Activated T-cell treated with anti-CD3 and anti-CD28 coated beads for 24 hours (primary cell): ENCODE results near the gene MYO5B.

Source experiments
- DNase-seq: peaks from one replicate; pipeline ENCODE4 v3.0.0-alpha.2; 2020; ENCODE audit warnings: low read depth

The MYO5B gene

DNA sequence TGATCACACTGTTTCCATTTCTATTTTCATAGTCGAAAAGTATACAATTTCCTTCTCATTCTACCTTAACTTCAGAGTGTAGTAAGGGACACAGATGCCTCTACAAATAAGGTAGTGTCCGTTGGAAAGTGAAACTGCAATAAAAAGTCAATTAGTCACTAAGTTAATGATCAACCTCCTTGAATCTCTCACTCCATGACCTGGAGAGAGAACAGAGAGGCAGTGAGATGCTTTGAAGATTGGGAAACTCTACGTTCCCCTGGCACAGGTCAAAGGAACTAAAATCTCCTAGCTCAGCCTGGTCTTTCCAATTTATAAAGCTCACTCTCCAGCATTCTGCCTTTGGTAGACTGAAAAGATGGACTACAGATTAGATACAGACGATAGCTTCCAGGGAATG lies 227.8 kb downstream of the MYO5B start:
- no peak for DNase-seq

DNA sequence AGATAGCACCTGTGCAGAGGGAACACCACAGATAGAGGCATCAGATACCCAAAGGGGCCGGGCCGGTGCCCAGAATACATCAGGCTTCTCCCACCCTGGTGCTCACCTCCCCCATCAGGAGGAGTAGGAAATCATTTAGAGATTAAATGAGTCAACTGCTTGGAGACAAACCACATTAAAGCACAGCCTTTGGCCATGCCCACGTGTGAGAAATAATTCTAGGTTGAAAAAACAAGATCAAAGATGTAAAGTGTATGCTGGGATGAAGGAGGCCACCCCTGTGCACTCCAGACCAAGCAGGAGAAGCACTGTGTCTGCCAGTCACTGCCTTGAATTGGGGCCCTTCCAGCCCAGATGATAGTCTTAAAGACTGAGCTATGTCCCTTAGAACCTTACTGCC lies 228.9 kb downstream of the MYO5B start:
- no peak for DNase-seq

DNA sequence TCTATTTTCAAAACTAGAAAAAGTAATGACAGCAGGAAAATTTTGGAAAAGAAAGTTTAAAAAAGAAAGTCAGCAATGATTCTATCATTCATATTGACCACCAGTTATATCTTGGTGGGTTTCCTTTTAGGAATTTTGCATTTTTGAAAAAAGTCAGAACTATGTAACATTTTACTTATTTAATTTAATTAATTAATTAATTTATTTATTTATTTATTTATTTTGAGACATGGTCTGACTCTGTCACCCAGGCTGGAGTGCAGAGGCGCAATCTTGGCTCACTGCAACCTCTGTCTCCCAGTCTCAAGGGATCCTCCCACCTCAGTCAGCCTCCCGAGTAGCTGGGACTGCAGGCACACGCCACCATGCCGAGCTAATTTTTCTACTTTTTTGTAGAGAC lies 231.7 kb downstream of the MYO5B start:
- no peak for DNase-seq

DNA sequence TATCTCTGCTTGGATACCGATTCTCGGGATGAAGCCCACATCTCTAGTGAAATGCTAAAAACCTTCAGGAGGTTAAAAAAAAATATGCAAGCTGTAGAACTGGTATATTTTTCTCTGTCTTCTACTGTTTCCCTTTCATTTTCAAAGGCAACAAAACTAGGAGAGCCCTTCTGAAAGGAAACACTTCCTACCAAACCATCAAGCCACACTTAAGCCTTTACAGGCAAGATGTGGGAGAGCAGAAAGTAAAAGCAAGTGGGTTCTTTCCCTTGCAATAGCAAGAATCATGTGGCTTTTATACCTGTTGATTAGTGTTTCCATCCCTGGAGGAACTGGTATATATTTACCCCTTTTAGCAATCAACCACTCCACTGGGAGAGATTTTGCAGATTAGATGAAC lies 233.7 kb downstream of the MYO5B start:
- DNase-seq, result no peak

DNA sequence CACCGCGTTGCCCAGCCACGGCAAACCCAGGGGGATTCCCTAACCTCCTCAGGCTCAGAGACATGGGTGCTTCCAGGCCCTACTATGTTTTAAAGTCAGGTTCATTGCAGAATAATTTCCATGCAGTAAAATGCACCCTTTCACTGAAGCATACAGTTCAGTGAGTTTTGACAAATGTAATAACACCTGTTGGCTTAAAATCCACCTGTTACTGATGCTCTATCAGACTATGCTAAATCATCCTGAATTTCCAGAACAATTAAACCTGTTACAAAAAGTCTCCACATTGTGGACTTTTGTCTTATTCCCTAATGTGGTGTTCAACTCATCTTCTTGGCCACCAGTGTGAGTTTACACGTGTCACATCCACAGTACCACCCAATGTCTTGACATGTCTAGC lies 234.6 kb downstream of the MYO5B start:
- DNase-seq, result no peak

DNA sequence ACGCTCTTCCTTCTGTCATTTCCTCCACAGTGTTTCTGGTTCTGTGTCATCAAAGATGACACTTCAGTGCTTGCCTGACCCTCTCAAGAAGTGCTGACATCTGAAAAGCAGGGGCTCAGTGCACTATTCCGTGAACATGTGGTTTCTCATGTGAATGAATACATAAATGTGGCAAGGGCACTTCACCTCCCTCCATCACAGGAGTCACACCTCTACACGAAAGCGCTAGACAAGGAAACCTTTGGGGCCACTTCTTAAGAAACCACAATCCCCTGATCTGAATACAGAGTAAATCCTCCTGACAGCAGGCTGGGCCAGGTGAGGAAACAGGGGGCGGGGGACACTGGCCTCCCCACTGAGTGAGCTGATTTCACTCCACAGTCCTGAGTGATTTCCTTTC lies 235.8 kb downstream of the MYO5B start:
- DNase-seq, result no peak

DNA sequence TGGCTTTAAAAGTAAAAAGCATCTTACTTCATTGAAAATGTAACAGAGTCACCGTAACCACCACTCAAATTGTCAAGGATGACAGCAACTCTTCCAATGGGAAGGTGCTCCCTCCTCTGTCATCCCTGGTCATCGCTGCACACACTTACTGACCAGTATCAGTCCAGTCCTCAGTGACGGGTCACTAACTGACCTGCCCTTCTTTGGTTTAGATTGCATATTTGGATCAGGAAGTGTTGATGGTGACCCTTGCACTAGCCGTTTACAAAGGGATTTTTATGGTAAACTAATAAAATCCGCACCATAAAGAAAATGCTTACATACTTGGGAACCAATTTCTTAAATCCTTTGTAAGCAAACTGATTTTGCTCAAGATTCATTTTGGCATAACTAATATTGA lies 239.7 kb downstream of the MYO5B start:
- DNase-seq, result no peak

DNA sequence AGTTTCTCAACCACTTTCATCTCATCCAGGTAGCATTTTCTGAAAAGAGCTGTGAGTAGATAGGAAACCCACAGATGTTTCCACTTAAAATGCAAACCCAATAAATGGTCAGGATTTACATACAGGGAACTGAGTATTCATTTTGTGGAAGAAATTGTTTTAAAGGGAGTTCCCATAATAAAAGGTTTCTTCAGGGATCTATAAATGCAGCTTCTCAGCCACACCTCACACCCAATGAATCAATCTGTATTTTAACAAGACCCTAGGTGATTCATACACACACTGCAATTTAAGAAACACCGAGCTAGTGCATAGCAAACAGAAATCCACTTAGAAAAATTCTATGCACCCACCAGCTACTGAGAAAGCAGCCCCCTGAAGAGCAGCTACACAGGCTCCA lies 241.6 kb downstream of the MYO5B start:
- no peak for DNase-seq

DNA sequence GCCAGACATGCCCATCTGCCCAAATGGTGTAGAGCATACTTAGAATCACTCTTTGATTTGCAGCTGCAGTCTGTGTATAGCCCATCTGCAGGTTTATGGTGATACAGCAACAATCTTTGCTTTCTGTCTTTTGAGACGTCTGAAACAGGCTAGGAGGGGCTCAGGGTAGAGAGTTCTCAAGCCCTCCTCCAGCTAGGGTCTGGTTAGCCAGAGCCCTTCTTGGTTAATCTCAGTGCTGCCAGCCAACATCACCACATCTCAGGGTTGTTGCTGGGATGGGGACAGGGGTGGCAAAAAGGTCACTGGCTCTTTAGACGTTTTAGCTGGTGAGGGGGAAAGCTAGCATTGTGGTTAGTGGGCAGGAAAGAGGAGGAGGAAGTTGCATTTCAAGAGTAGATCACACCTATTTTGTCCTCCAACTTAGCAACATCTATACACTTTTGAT lies 245.0 kb downstream of the MYO5B start:
- no peak for DNase-seq

DNA sequence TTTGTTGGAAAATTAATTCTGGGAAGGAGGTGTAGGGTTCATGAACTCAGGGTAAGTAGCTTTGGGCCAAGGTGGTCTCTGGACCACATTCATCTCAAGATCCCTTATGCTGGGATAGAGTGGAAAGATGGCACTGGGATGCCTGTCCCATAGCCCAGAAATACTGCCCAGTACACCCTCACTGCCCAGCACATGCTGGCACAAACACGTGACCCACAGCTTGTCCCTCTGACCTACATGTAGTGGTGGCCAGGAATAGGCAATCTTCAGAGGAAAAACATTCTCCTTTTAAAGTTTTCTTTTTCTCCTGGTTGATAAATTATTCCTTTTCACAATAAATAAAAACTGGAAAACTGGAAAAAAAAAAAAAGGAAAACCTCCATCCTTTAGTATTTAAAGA lies 246.0 kb downstream of the MYO5B start:
- no peak for DNase-seq

DNA sequence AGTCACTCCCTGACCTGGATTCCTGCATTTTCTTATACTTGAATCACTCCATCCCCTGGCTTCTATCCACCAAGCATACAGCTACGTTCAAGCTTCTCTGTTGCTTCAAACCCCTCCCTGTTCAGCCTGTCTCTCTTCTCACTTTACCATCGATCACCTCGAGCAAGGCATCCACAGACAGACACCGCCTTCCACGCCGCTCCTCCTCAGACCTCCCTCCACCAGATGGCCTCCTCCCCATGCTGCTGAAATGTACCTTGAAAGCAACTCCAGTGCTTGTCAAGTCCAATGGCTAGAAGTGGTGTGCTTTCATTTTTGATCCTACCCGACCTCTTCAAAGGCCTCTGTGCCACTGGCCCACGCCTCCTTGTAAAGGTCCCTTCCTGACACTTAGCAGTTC lies 250.3 kb downstream of the MYO5B start:
- DNase-seq, result no peak

DNA sequence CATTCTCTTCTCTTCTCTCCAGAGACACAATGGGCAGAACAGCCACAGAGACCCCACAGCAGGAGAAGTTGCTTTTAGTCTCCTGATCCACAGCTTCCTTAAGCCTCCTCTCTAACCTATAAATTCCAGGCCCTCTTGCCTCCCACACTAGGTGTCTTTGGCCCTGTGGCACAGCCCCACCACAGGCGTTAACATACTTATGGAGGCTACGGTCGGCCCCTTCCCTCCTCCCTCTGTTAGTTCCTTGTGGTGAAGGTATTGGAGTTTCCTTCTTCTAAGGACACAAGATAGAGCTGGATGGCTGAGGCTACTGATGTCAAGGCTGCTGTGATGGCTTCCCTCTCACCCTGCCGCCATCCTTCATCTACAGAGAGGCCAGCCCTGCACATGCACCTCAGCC lies 258.1 kb downstream of the MYO5B start:
- no peak for DNase-seq

DNA sequence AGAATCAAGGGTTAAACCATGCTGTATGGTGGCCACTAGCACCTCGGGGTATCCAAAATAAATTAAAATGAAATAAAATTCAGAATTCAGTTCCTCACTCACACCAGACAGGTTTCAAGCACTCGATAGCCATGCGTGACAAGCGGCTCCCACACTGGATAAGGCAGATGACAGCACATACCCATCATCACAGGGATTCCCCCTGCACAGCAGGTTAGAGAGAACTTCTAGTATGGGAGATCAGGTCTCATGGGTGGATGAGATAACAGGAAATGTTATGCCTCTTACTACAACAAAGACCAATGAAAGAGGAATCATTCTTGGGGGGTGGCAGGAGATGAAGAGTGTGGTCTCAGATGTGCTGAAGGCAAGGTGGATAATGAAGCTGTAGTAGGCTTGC lies 259.7 kb downstream of the MYO5B start:
- no peak for DNase-seq

DNA sequence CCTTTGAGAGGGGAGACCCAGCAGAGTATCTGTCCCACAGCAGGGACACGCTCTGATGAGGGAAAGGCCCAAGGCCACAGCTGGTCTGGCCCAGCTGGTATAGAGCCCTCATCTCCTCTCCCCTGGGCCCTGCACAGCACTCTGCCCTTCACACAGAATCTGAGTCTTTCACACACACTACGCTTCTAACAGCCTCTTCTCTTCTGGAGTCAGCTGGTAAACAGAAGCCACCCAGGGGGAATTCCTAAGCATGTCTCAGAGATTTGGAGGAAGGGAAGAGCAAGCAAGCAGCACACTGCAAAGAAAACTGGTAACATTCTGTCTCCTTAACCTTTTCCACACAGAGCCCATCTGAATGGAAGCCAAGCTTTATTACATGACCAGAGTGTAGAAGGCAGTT lies 260.5 kb downstream of the MYO5B start:
- DNase-seq, result no peak

DNA sequence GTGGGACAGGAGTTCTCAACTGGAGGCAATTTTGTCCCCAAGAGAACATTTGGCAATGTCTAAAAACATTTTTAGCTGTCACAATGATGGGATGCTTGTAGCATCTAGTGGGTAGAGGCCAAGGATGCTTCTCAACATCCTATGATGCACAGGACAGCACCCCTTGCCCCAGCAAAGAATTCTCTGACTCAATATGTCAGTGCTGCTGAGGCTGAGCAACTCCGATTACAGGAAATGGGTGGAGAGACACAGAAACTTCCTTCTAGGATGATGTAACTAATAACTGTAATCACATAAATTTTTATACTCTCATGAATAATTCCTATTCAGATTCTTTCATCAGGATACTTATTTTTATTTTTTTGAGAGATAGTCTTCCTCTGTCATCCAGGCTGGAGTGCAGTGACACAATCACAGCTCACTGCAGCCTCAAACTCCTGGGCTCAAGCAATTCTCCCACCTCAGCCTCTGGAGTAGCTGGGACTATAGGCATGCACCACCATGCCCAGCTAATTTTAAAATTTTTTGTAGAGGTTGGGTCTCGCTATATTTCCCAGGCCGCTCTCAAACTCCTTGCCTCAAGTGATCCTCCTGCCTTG lies 261.3 kb downstream of the MYO5B start:
- no peak for DNase-seq

DNA sequence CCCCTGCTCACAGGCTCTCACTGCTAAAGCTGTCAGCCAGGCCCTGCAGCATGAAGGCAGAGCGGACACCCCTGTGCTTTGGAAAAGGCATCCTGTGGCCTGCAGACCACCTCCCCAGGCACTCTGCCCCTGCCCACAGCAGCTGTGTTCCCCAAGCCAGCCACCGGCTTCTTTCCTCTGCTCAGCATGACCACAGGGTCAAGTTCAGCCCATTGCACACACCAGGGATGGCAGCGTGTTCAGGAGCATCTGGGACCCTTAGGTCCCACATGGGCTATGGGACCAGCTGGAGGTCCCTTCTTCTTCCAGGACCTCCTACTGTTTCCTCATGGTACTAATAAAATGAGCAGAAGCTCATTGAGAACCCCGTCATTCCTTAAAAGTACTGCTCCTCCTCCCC lies 263.2 kb downstream of the MYO5B start:
- DNase-seq, result no peak

DNA sequence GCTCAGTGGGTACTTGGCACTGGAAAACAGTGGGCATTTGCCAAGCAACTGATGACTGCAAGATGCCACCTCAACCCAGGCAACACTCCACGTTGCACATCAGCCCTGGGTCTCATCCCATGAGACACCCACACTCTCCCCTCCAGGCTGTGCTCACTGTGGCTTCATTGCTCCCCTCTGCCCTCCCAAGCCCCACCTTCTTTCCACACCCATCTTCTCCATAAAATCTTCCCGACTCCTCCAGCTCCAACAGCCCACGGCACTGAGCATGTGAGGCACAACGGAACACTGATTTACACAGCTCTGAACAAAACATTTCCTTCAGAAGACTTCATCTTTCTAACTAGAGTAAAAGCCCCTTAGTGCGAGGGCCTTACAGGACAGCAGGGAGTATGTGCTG lies 263.8 kb downstream of the MYO5B start:
- no peak for DNase-seq

DNA sequence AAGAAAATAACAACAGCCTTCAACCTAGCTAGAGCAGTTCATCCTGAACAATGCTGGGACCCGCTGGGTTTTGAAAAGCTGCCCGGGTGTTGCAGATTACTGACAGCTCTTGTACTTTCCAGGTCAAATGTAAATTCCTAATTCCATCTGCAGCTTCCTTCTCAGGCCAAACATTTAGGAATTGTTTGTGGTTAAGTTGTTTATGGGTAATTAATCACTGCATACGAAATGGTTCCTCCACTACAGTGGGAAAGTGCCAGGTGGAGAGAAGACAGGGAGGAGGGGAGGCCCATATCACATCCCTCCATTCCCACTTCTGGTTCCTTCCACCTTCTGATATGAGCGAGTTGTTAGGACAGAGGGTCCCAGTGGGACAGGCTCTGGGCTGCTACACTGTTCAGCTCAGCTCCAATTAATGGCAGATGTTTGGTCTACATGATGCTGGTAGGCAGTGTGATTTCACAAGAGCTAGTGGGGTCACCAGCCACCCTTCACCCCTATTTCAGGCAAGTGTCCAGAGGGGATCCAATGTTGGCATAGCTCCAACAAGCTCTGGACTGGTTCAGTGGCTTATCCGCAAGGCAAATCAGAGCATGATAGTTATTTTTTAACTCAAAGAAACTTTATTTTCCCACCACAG lies 268.7 kb downstream of the MYO5B start:
- no peak for DNase-seq

DNA sequence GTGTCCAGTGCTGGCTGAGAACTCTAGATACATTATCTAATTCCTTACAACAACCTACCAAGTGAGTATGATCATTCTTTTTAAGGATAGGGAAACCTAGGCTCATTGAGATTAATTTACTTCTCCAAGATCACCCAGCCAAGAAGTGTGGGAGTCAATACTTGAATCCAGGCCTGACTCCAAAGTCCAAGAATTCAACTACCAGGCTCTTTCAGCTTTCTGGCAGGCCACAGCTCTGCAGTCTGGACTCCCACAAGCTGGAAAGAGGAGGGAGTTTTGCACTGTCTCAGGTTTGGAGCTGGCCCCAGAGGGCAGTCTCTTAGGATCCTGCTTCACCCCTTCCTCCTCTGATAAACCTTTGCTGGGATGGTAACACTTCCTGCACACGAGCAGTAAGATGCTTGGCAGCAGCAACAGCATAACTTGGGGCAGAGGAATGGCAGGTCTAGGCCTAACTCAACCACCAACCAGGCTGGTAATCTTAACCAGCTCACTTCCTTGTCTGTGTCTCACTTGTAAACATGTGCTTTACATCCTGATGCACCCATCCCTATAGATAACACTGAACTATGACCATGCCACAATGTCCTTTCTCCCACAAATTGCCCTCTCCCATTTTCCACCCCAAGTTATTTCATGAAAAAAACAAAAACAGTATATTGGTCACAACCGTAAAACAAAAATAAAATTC lies 270.5 kb downstream of the MYO5B start:
- DNase-seq, result no peak

DNA sequence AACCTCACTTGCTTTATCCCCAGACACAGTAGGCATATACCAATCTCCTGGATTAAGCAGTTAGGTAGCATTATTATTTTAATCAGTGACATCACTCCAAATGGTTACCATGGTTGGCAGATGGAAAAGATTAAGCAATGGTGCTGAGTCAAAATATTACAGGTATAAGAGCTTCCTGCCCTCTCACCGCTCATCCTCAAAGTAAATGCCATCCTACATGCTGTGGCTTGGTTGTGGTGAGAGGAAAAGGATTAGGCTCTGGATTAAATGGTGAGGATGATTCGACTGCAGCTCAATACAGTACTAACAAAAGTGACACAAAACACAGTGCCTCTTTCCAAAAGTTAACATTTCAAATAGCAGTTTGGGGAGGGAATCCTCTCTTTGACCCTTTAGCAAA lies 272.7 kb downstream of the MYO5B start:
- no peak for DNase-seq

DNA sequence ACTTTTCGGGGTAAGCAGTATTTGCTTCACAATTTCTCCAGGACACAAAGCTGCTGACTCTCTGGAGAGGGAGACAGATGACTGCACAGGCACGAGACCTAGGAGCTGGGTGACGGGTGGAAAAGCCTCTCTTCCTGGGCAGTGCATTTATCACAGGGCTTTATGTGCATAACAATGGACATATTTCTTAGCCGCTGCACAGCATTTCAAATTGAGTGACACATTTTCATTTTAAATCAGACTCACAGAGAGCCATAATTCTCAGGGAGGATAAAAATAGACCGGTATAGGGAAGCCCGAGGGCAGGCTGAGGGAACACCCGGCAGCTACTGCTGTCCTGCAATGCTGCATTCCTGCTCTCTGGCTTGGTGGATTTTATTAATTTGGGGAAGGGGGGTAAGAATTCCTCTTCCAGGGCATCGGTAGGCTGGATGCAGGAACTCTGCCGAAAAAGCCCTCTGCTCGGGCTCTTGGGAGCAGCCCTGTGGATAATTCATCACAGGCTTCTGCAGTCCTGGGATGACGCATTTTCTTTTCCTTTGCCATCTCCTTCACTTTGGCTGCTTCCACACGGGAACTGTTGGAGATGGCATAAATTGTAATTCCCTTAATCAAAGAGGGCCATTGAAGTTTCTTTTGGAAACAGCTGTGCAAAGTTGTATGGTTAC lies 273.5 kb downstream of the MYO5B start:
- no peak for DNase-seq

DNA sequence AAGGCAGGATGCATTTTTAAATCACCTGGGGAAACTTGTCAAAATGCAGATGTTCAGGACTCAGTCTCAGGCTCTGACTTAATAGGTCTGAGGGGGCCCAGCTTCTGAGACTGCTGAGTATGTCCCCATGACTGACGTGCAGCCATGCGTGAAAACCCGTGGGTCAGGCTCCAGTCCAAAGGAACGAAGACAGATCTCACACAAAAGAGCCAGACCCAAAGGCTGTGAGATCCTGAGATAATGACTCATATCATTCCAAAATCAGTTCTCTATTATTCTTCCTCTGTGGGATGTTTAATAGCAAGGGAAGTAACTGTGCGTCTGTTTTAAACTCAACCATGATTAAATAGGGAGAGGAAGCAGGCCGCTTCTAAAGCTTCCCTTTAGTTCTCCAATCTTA lies 274.2 kb downstream of the MYO5B start:
- DNase-seq, result no peak

DNA sequence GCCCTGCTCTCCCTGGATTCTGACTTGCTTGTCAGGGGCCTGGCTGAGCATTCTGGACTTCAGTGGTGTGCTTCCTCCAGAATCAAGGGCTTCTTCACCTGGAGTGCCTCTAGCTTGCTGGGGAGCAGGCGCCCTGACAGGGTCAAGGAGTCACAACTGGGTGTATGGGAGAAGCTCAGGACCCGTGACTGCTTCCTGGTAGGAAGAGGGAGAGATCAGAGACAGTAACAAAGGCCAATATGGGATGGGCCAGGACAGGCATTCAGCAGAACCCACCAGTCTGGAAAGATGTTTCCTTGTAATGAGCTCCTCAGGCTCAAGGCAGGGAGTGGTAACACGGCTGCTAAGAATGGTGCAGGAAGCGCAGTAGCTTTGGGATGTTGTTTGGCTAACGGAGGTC lies 277.2 kb downstream of the MYO5B start:
- no peak for DNase-seq
